Bronchial epithelial cell (primary cell): ENCODE results near the gene CACNB4. TPM values are rescaled to one million over a fixed set of nuclear protein-coding genes. Genes with fewer than 3 reads are reported as not detected.

Experiments
- DNase-seq: peaks from one replicate; pipeline ENCODE4 v3.0.0-alpha.2; 2010; ENCODE audit warnings: low read depth
- FAIRE-seq: peaks from 2 replicates; lab custom pipeline; 2011; peaks lifted over from hg19 to GRCh38; lab: Jason Lieb, UNC
- H3K27me3 ChIP-seq: 2 replicates; pipeline ENCODE4 v1.5.1; 2011; ENCODE audit warnings: low read length; ENCODE audit not compliant: control insufficient read depth, insufficient read depth
- H3K36me3 ChIP-seq: 2 replicates; pipeline ENCODE4 v1.5.1; 2011; ENCODE audit warnings: low read length; ENCODE audit not compliant: control insufficient read depth, insufficient read depth
- H3K4me3 ChIP-seq: 2 replicates; pipeline ENCODE4 v1.5.1; 2011; ENCODE audit warnings: mild to moderate bottlenecking, low read depth, low read length, control low read depth
- total RNA-seq: library from RNA; depleted of rRNA; stranded (reverse); fragments of >200 nt; gene quantifications from 2 replicates; pipeline ENCODE4 v1.2.1, GENCODE V29; 2014
- TF ChIP-seq, protein P1 (sequence below): IDR thresholded peaks from 2 replicates; pipeline ENCODE4 v1.5.1; 2011; ENCODE audit warnings: mild to moderate bottlenecking, moderate library complexity, low read length, control low read depth, inconsistent platforms; ENCODE audit not compliant: insufficient read depth, severe bottlenecking

The CACNB4 gene
- total RNA-seq, 1 donor from 2014 or later: 0.53 TPM

DNA sequence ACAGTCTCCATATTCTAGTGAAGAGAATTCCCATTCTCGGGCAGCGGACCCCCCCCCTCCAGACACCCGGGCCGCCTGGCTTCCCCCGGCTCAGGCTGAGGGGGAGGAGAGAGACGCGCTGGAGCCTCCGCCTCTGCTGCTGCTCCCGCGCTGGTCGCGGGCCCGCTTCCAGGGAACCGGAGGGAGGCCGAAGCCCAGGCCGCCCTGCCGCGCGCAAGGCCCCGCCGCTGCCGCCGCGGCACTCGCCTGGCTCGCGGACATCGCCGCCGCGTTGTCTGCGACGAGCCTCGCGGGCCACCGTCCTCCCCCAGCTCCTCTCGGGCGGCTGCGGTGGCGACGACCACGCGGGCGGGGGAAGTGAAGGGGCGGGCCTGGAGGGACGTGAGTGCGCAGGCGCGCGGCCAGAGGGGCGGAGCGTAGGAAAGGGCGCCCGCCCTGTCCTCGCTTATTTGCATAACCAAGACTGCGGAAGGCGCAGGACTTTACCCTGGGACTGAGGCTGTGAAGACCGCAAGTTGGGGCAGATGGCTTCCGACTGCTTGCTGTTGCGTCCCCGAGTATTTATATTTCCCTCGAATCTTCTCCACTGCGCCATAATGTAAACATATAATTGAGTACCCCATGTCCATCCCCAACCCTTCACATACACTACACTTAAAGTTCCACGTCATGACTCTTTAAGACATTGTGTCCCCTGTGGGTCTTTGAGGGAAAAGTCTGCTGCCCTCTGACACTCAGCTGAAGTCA, 270.5 kb downstream of the CACNB4 start, which contains the start of gene ARL5A:
Gene ARL5A (minus strand): TSS at position 279 of the 747 bp plus-strand sequence. CDS start 245 bp downstream, at position 34.
- DNase-seq (peak; percentile 87), FAIRE-seq (no peak)
- TF ChIP-seq, protein P1, sequence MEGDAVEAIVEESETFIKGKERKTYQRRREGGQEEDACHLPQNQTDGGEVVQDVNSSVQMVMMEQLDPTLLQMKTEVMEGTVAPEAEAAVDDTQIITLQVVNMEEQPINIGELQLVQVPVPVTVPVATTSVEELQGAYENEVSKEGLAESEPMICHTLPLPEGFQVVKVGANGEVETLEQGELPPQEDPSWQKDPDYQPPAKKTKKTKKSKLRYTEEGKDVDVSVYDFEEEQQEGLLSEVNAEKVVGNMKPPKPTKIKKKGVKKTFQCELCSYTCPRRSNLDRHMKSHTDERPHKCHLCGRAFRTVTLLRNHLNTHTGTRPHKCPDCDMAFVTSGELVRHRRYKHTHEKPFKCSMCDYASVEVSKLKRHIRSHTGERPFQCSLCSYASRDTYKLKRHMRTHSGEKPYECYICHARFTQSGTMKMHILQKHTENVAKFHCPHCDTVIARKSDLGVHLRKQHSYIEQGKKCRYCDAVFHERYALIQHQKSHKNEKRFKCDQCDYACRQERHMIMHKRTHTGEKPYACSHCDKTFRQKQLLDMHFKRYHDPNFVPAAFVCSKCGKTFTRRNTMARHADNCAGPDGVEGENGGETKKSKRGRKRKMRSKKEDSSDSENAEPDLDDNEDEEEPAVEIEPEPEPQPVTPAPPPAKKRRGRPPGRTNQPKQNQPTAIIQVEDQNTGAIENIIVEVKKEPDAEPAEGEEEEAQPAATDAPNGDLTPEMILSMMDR: no peak
- H3K4me3 ChIP-seq: peak within 1 kb of the TSS; percentile 94
- H3K27me3 ChIP-seq: no peaks in the 10 kb centered on the region
- no peaks in the 10 kb centered on the region for H3K36me3 ChIP-seq

DNA sequence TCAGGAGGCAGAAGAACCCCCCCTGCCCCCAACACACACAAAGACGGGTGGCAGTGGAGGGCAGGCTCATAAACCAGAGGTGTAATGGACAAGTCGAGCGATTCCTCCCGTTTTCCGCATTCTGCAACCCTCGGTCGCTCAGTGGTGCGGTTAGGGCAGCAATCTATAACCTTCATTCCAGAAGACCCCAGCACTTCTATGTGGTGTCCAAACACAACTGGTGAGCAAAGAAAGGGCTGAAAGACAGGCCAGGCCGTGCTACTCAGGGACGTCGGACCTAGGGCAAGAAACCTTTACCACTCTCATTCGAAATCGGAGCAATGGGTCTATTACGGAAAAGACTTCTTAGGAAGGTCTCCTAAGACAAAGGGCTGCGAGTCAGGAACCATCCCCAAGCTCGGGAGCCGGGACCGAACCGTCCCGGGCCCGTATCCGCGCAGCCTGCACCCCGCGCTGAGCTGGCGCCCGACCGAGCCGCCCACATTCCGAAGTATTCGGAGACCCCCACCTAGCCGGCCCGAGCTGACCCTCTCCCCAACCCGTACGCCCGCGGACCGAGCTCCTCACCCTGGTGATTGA, 271.2 kb downstream of the CACNB4 start:
- DNase-seq (peak; percentile 11), FAIRE-seq (no peak)
- no peaks in the 10 kb centered on the region for H3K27me3 ChIP-seq
- H3K4me3 ChIP-seq: peak overlapping the region; percentile 94
- TF ChIP-seq, protein P1: no peak
- no peaks in the 10 kb centered on the region for H3K36me3 ChIP-seq

DNA sequence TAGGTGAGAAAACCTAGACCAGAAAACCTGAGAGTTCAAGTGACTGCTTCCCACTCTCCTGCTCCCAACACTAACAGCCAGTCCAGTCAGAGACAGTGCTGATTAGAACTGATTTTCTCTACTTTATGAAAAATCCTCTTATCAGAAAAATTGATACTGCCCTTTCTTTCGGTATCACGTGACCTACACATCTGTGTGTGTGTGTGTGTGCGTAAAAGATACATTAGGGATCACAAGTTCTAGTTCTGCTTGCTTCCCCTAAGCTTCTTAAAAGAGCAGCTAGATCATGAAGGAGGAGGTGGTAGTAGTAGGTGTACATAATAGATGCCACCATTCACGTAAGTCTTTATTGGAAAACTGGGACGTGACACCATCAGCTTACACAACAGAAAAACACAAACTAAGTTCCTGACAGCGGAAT, 272.1 kb downstream of the CACNB4 start:
- peak; percentile 43 for DNase-seq
- H3K27me3 ChIP-seq: no peaks in the 10 kb centered on the region
- FAIRE-seq: no peak
- H3K36me3 ChIP-seq: no peaks in the 10 kb centered on the region
- peak overlapping the region; percentile 94 for H3K4me3 ChIP-seq
- TF ChIP-seq, protein P1: no peak

GRCh38 chr2:151824886-151825285, 274.0 kb downstream of the CACNB4 start:
- no peaks in the 10 kb centered on the region for H3K36me3 ChIP-seq
- DNase-seq (peak; percentile 39), FAIRE-seq (no peak)
- no peak overlapping the region for H3K4me3 ChIP-seq
- no peaks in the 10 kb centered on the region for H3K27me3 ChIP-seq
- TF ChIP-seq, protein P1: no peak

DNA sequence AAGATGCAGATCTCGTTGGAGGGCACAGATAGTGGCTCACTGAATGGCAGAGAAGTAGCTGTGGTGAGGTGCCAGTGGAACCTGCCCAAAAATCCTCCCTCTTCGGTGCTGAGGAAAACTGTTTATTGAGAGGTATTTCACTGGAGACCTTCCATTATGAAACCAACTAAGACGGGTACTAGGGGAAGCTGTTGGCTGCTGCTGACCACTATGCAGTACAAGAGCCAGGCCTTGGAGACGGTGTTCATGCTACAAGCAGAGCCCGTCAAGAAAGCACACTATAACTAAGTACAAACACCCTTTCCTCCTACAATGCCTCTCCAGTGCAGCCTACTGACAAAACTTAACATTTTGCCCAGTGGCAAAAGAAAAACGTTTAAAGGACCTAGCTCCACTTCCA, 275.2 kb downstream of the CACNB4 start:
- TF ChIP-seq, protein P1: no peak
- DNase-seq: no peak
- Histone ChIP-seq H3K36me3 (no peaks in the 10 kb centered on the region), H3K27me3 (no peaks in the 10 kb centered on the region), H3K4me3 (no peak overlapping the region)
- no peak for FAIRE-seq
